Astrocyte of the cerebellum (primary cell): Measurements from ENCODE around the gene PDCD1.

ENCODE experiments used
- DNase-seq: peaks from one replicate; pipeline ENCODE4 v3.0.0-alpha.2; 2011; ENCODE audit warnings: low read depth
- H3K4me3 ChIP-seq: 2 replicates; pipeline ENCODE4 v1.5.1; 2011; ENCODE audit warnings: mild to moderate bottlenecking, low read depth, low read length, moderate library complexity
- CTCF ChIP-seq: IDR thresholded peaks from 2 replicates; pipeline ENCODE4 v1.5.1; 2012; ENCODE audit warnings: low read length, low read depth, moderate library complexity, mild to moderate bottlenecking; ENCODE audit errors: missing control alignments
- in situ Hi-C: cut with HindIII; loops from 2 replicates; pipeline ENCODE4 v1.10.0; 2017; ENCODE audit warnings: low sequenced_read_pairs

Gene PDCD1

GRCh38 chr2:241871538-241872312, 13.0 kb upstream of the PDCD1 start:
- in situ Hi-C loops: no loop called here
- DNase-seq: no peak
- no peak for TF ChIP-seq CTCF
- no peak overlapping the region for H3K4me3 ChIP-seq

- no peak overlapping the region for H3K4me3 ChIP-seq
- in situ Hi-C loops: no loop called here
- no peak for DNase-seq
- TF ChIP-seq CTCF: no peak
Observed at GRCh38 chr2:241870611-241871537, 12.2 kb upstream of the PDCD1 start.

- in situ Hi-C loops: no loop called here
- TF ChIP-seq CTCF: no peak
- no peak for DNase-seq
- no peak overlapping the region for H3K4me3 ChIP-seq
Observed at GRCh38 chr2:241870081-241870541, 11.4 kb upstream of the PDCD1 start.

GRCh38 chr2:241869087-241869961, 10.6 kb upstream of the PDCD1 start, which contains the start of gene RTP5:
Gene RTP5 (plus strand): TSS chr2:241869729. CDS start chr2:241869757, 28 bp downstream.
- in situ Hi-C loops: no loop called here
- H3K4me3 ChIP-seq: no peak within 1 kb of the TSS
- DNase-seq: no peak

GRCh38 chr2:241868661-241869081, 10.0 kb upstream of the PDCD1 start:
- in situ Hi-C loops: no loop called here
- no peak overlapping the region for H3K4me3 ChIP-seq
- no peak for DNase-seq
- TF ChIP-seq CTCF: no peak

More at GRCh38 chr2:241869087-241869961, 10.6 kb upstream of the PDCD1 start, which contains the start of gene RTP5:
- TF ChIP-seq CTCF: no peak
